Heart left ventricle (tissue), 13 donors: ENCODE results near the gene STARD7.
A peak's percentile ranks its signal among the peaks of the same experiment; 100 is the strongest.

Experiments used
- CTCF ChIP-seq, 12 donors: fragments of 200-600 bp; sonication (generic) in 4 of 12; IDR thresholded peaks; one replicate each; pipeline versions ENCODE4 v1.5.0 to v1.8.0; 2018 to 2022; ENCODE audit warnings: antibody characterized with exemption in 12 of 12, mild to moderate bottlenecking in 5 of 12
- POLR2A ChIP-seq, 2 donors: fragments of 450-650 bp; IDR thresholded peaks; one replicate each; pipeline ENCODE4 v1.6.1; 2017; ENCODE audit warnings: antibody characterized with exemption in 2 of 2, mild to moderate bottlenecking in 2 of 2, moderate library complexity in 2 of 2
- donor health status: ischemic (EF 13 %, LVEDD 7.1; RV severe dilation, severe dysfunction).
- donor health status: DM: no; HTN: yes; CAD: no.
- donor health status: DM: no; HTN: no; CAD: no.
- donor health status: ischemic (EF 25% LVEDD 6.9; RV normal size, moderate dysfunction).
- donor health status: ischemic (EF 25% LVEDD 5.7; RV mildly dilated, moderate dysfunction).
- donor health status: ischemic (EF 35%, LVEDD 5.7; RV mildly dilated, moderate dysfunction).
- donor health status: nonischemic (EF 11% LVEDD 7.7; RV severe dilation, severe dysfunction).
- donor health status: DM: yes; HTN: yes; CAD: no.
- donor health status: PGD.
- donor health status: ischemic (EF 29% LVEDD 5.4; RV normal size, mild dysfunction).
- donor health status: nonischemic (EF 23%, LVEDD 6.1; RV moderate dilation, normal function).

- TF ChIP-seq CTCF (IDR thresholded peaks at IDR 0.05) (no peak), POLR2A (IDR thresholded peaks at IDR 0.05) (peak in 1 of 2 donors; percentile 7)
Measured at GRCh38 chr2:96209011-96209728, 543 bp upstream of the STARD7 start.
